HepG2 (cell line): Measurements from ENCODE around the gene KATNA1. TPM values are rescaled to one million over a fixed set of nuclear protein-coding genes. Genes with fewer than 3 reads are reported as not detected.

Source experiments
- AKAP8 ChIP-seq: sonication (generic); formaldehyde crosslinking; IDR thresholded peaks from 2 replicates; pipeline ENCODE4 v1.5.1; 2020; ENCODE audit warnings: mild to moderate bottlenecking, missing genetic modification reagents
- DNMT1 ChIP-seq: sonication (generic); formaldehyde crosslinking; IDR thresholded peaks from 2 replicates; pipeline ENCODE4 v1.5.1; 2020; ENCODE audit warnings: mild to moderate bottlenecking, missing genetic modification reagents
- ELF3 ChIP-seq: IDR thresholded peaks from 2 replicates; pipeline ENCODE4 v1.6.1; 2016; ENCODE audit warnings: missing genetic modification reagents, missing compliant biosample characterization
- GTF2F1 ChIP-seq: fragments of 150-350 bp; IDR thresholded peaks from 2 replicates; pipeline ENCODE4 v1.6.1; 2014; ENCODE audit warnings: low read length
- HOXD1 ChIP-seq: sonication (generic); formaldehyde crosslinking; IDR thresholded peaks from 2 replicates; pipeline ENCODE4 v1.5.0; 2020; ENCODE audit warnings: missing genetic modification reagents
- JDP2 ChIP-seq: sonication (generic); formaldehyde crosslinking; IDR thresholded peaks from 2 replicates; pipeline ENCODE4 v1.8.1; 2022; ENCODE audit warnings: missing genetic modification reagents, borderline replicate concordance
- KDM1A ChIP-seq: IDR thresholded peaks from 2 replicates; pipeline ENCODE4 v1.6.1; 2016; ENCODE audit warnings: missing compliant biosample characterization
- NAIF1 ChIP-seq: sonication (generic); formaldehyde crosslinking; IDR thresholded peaks from 2 replicates; pipeline ENCODE4 v1.5.0; 2020; ENCODE audit warnings: mild to moderate bottlenecking, missing genetic modification reagents, borderline replicate concordance
- REL ChIP-seq: sonication (generic); formaldehyde crosslinking; conservative IDR thresholded peaks from 2 replicates; pipeline ENCODE4 v1.8.0; 2022; ENCODE audit warnings: mild to moderate bottlenecking, missing genetic modification reagents, moderate library complexity
- TP53 ChIP-seq: sonication (generic); formaldehyde crosslinking; conservative IDR thresholded peaks from 2 replicates; pipeline ENCODE4 v1.4.0; 2020; ENCODE audit warnings: missing genetic modification reagents
- U2AF1 ChIP-seq: fragments of 200-400 bp; formaldehyde crosslinking; optimal IDR thresholded peaks from 2 replicates; pipeline ENCODE3; 2017; ENCODE audit warnings: mild to moderate bottlenecking, low read depth, low read length
- ZKSCAN8 ChIP-seq: IDR thresholded peaks from 2 replicates; pipeline ENCODE4 v1.6.1; 2016; ENCODE audit warnings: borderline replicate concordance, missing genetic modification reagents, missing compliant biosample characterization
- ZNF44 ChIP-seq: sonication (generic); formaldehyde crosslinking; IDR thresholded peaks from 2 replicates; pipeline ENCODE4 v1.5.1; 2020; ENCODE audit warnings: mild to moderate bottlenecking, missing genetic modification reagents
- ZSCAN9 ChIP-seq: IDR thresholded peaks from 2 replicates; pipeline ENCODE4 v1.6.1; 2016; ENCODE audit warnings: borderline replicate concordance
- polyA plus RNA-seq, 8 experiments: library from polyadenylated mRNA; depleted of rRNA in 3 of 8; stranded (reverse) in 7 of 8; unstranded in 1 of 8; fragments of >200 nt; fragmentation: Illumina TruSeq in 4 of 8; extraction: Trizol in 4 of 8; gene quantifications; 2 replicates each; pipeline versions ENCODE4 v1.2.1 to v1.2.3, GENCODE V29; 2011 to 2016; ENCODE audit warnings: low read depth in 4 of 8, missing spikeins in 1 of 8, mixed read lengths in 1 of 8; ENCODE audit not compliant: insufficient read depth in 1 of 8
- total RNA-seq, 5 experiments: library from RNA; depleted of rRNA; stranded (reverse); fragments of >200 nt; fragmentation: Illumina TruSeq; extraction: Trizol; gene quantifications; 2 replicates each; pipeline ENCODE4 v1.2.3, GENCODE V29; 2016; ENCODE audit warnings: low read depth in 1 of 5
- TF ChIP-seq, protein P1 (sequence below): sonication (generic); formaldehyde crosslinking; IDR thresholded peaks from 2 replicates; pipeline ENCODE4 v1.4.0; 2020; ENCODE audit warnings: mild to moderate bottlenecking, missing genetic modification reagents
- TF ChIP-seq, protein P2 (sequence below): sonication (generic); formaldehyde crosslinking; IDR thresholded peaks from 2 replicates; pipeline ENCODE4 v1.8.0; 2022; ENCODE audit warnings: mild to moderate bottlenecking, missing genetic modification reagents
- TF ChIP-seq, protein P3 (sequence below): IDR thresholded peaks from 2 replicates; pipeline ENCODE4 v1.6.1; 2018; ENCODE audit warnings: missing genetic modification reagents, mild to moderate bottlenecking, missing compliant biosample characterization
- TF ChIP-seq, protein P4 (sequence below): sonication (generic); formaldehyde crosslinking; IDR thresholded peaks from 2 replicates; pipeline ENCODE4 v1.8.0; 2022; ENCODE audit warnings: missing genetic modification reagents, mild to moderate bottlenecking, inconsistent platforms, borderline replicate concordance
- TF ChIP-seq, protein P5 (sequence below): sonication (generic); formaldehyde crosslinking; conservative IDR thresholded peaks from 2 replicates; pipeline ENCODE4 v1.8.0; 2022; ENCODE audit warnings: low read depth, missing genetic modification reagents

The KATNA1 gene
- total and polyA plus RNA-seq, 2 of the 13 experiments (the other 11 are each of a cell fraction or from before 2014, with no cell fraction given) = 14.8 to 25.3 TPM

DNA sequence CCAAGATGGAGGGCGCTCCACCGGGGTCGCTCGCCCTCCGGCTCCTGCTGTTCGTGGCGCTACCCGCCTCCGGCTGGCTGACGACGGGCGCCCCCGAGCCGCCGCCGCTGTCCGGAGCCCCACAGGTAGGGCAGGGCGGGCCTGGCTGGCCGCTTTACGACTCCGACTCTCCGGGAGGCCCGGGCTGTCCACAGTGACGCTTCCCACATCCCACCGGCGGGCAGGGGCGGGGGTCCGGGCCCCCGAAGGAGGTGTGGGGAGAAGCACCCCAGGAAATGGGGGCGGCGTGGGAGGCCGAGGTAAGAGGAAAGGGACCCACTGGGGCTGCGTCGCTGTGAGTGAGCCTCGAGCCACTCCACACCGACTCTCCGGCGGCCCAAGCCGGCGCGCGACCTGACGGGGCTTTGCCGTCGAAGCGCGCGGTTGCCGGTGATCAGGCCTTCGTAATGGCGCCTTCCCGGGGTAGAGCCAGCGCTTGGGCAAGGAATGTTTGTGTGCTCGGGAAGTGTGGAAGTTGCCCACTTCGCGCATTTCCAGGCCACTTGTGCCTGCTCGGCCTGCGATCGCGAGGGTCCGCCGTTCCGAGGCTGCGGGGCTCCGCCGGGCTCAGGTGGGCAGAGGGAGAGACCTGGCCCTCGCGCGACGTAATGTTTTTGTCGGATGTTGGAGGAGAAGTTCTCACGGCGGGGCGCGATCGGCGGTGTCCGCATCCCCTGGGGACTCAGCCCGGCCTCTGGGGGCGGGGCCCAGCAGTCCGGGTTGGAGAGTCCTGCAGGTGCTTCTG is 81.9 kb downstream of the KATNA1 start (continued):
- TF ChIP-seq, protein P1, sequence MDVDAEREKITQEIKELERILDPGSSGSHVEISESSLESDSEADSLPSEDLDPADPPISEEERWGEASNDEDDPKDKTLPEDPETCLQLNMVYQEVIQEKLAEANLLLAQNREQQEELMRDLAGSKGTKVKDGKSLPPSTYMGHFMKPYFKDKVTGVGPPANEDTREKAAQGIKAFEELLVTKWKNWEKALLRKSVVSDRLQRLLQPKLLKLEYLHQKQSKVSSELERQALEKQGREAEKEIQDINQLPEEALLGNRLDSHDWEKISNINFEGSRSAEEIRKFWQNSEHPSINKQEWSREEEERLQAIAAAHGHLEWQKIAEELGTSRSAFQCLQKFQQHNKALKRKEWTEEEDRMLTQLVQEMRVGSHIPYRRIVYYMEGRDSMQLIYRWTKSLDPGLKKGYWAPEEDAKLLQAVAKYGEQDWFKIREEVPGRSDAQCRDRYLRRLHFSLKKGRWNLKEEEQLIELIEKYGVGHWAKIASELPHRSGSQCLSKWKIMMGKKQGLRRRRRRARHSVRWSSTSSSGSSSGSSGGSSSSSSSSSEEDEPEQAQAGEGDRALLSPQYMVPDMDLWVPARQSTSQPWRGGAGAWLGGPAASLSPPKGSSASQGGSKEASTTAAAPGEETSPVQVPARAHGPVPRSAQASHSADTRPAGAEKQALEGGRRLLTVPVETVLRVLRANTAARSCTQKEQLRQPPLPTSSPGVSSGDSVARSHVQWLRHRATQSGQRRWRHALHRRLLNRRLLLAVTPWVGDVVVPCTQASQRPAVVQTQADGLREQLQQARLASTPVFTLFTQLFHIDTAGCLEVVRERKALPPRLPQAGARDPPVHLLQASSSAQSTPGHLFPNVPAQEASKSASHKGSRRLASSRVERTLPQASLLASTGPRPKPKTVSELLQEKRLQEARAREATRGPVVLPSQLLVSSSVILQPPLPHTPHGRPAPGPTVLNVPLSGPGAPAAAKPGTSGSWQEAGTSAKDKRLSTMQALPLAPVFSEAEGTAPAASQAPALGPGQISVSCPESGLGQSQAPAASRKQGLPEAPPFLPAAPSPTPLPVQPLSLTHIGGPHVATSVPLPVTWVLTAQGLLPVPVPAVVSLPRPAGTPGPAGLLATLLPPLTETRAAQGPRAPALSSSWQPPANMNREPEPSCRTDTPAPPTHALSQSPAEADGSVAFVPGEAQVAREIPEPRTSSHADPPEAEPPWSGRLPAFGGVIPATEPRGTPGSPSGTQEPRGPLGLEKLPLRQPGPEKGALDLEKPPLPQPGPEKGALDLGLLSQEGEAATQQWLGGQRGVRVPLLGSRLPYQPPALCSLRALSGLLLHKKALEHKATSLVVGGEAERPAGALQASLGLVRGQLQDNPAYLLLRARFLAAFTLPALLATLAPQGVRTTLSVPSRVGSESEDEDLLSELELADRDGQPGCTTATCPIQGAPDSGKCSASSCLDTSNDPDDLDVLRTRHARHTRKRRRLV = peak; percentile 73
- TF ChIP-seq KDM1A (CRISPR knock-in tag) (peak; percentile 22; the same call in 1 of the 2 replicates), ELF3 (no peak; the same call in 1 of the 2 replicates), REL (peak; percentile 82), TP53 (CRISPR knock-in tag) (no peak), HOXD1 (CRISPR knock-in tag) (peak; percentile 17; the same call in 1 of the 2 replicates), GTF2F1 (no peak), U2AF1 (peak; percentile 8), JDP2 (CRISPR knock-in tag) (no peak), DNMT1 (no peak), ZSCAN9 (CRISPR knock-in tag) (peak; percentile 21; the same call in 1 of the 2 replicates), AKAP8 (CRISPR knock-in tag) (peak; percentile 12; the same call in 1 of the 2 replicates), NAIF1 (CRISPR knock-in tag) (no peak; the same call in 1 of the 2 replicates), ZNF44 (peak; percentile 91), ZKSCAN8 (CRISPR knock-in tag) (no peak)
- TF ChIP-seq, protein P2, sequence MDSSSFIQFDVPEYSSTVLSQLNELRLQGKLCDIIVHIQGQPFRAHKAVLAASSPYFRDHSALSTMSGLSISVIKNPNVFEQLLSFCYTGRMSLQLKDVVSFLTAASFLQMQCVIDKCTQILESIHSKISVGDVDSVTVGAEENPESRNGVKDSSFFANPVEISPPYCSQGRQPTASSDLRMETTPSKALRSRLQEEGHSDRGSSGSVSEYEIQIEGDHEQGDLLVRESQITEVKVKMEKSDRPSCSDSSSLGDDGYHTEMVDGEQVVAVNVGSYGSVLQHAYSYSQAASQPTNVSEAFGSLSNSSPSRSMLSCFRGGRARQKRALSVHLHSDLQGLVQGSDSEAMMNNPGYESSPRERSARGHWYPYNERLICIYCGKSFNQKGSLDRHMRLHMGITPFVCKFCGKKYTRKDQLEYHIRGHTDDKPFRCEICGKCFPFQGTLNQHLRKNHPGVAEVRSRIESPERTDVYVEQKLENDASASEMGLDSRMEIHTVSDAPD (CRISPR knock-in tag) = peak; percentile 62; the same call in 1 of the 2 replicates
- TF ChIP-seq, protein P3, sequence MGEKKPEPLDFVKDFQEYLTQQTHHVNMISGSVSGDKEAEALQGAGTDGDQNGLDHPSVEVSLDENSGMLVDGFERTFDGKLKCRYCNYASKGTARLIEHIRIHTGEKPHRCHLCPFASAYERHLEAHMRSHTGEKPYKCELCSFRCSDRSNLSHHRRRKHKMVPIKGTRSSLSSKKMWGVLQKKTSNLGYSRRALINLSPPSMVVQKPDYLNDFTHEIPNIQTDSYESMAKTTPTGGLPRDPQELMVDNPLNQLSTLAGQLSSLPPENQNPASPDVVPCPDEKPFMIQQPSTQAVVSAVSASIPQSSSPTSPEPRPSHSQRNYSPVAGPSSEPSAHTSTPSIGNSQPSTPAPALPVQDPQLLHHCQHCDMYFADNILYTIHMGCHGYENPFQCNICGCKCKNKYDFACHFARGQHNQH (CRISPR knock-in tag) = no peak; the same call in 1 of the 2 replicates
- TF ChIP-seq, protein P4, sequence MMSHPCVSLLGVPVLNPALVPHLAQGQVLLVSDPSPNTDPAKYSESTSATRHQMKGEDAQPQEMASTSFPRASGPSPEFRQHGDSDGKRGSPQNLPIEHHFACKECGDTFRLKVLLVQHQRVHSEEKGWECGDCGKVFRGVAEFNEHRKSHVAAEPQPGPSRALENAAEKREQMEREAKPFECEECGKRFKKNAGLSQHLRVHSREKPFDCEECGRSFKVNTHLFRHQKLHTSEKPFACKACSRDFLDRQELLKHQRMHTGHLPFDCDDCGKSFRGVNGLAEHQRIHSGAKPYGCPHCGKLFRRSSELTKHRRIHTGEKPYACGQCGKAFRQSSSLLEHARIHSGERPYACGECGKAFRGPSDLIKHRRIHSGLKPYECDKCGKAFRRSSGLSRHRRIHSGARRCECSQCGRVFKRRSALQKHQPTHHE (CRISPR knock-in tag) = peak; percentile 35; the same call in 1 of the 2 replicates
- TF ChIP-seq, protein P5, sequence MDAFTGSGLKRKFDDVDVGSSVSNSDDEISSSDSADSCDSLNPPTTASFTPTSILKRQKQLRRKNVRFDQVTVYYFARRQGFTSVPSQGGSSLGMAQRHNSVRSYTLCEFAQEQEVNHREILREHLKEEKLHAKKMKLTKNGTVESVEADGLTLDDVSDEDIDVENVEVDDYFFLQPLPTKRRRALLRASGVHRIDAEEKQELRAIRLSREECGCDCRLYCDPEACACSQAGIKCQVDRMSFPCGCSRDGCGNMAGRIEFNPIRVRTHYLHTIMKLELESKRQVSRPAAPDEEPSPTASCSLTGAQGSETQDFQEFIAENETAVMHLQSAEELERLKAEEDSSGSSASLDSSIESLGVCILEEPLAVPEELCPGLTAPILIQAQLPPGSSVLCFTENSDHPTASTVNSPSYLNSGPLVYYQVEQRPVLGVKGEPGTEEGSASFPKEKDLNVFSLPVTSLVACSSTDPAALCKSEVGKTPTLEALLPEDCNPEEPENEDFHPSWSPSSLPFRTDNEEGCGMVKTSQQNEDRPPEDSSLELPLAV = no peak
